GM20000 (cell line): ENCODE results near the gene POLR2H.

ENCODE experiments used
- DNase-seq: peaks from one replicate; pipeline ENCODE4 v3.0.0; 2012; ENCODE audit warnings: low spot score
- TF ChIP-seq, protein P1 (sequence below): IDR thresholded peaks from 2 replicates; pipeline ENCODE4 v1.5.1; 2012; ENCODE audit warnings: mild to moderate bottlenecking, control low read depth; ENCODE audit errors: extremely low read depth, missing control alignments

Gene POLR2H

DNA sequence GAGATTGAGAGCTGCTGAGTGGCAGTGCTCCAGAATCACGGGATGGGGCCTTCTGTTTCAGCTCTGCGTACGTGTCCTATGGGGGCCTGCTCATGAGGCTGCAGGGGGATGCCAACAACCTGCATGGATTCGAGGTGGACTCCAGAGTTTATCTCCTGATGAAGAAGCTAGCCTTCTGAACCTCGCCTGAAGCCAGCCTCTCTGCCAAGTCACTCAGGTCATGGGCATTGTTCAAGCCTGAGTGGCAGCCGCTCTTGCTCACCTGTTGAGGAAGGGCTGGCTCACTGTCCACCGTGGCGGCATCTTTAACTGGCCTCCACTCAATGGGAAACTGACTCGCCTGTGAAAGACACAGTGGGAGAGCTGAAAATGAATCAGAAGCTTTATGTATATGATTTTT is 6.6 kb downstream of the POLR2H start:
- TF ChIP-seq, protein P1, sequence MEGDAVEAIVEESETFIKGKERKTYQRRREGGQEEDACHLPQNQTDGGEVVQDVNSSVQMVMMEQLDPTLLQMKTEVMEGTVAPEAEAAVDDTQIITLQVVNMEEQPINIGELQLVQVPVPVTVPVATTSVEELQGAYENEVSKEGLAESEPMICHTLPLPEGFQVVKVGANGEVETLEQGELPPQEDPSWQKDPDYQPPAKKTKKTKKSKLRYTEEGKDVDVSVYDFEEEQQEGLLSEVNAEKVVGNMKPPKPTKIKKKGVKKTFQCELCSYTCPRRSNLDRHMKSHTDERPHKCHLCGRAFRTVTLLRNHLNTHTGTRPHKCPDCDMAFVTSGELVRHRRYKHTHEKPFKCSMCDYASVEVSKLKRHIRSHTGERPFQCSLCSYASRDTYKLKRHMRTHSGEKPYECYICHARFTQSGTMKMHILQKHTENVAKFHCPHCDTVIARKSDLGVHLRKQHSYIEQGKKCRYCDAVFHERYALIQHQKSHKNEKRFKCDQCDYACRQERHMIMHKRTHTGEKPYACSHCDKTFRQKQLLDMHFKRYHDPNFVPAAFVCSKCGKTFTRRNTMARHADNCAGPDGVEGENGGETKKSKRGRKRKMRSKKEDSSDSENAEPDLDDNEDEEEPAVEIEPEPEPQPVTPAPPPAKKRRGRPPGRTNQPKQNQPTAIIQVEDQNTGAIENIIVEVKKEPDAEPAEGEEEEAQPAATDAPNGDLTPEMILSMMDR, result no peak
- DNase-seq, result no peak

DNA sequence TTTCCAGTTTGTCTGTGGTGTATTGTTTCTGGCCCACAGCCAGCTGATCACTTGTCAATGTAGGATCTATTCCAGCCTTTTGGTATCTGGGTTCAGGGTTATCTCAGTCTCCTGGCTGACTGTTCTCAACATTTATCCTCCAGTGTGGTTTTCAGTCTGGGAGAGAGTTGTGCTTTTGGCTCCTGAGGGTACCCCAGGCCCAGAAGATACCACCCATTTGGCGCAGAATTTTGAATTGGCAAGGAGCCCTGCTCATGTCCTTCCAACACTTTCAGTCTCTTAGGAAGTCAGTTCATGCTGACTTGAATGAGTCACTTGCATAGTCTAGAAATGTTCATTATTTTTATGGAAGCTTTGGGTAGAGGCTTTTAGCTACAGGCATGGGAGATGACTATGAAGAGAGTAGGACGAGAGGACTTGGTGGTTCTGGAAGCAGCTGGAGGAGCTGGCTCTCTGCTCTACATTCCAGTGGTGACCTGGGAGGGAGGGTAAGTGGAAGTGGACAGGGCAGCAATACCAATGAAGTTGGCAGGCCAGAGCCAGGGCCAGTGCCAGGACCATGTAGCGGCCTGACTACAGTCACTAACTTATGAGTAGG is 7.2 kb downstream of the POLR2H start:
- no peak for DNase-seq
- TF ChIP-seq, protein P1, result no peak

DNA sequence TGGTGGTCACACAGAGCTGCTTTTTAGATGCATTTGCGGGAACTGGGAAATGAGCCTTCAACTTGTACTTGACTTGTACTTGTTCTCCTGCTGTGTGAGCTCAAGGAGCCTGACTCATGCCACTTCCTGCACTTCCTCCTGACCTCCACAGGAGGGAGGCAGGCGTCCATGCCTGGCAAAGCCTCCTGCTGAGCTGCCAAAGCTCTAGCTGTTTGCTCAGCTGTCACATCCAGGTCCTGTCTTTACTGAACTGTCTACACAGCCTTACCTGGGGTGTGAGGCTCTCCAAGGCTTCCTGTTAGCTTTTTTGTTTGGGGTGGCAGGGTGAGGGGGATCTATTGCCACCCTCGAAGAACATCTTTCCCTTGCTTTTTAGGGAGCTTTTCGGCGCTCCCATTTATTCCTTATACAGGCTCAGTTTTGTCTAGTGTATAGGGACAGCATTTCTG is 10.1 kb downstream of the POLR2H start:
- TF ChIP-seq, protein P1, result peak; percentile 70
- peak; percentile 80 for DNase-seq

DNA sequence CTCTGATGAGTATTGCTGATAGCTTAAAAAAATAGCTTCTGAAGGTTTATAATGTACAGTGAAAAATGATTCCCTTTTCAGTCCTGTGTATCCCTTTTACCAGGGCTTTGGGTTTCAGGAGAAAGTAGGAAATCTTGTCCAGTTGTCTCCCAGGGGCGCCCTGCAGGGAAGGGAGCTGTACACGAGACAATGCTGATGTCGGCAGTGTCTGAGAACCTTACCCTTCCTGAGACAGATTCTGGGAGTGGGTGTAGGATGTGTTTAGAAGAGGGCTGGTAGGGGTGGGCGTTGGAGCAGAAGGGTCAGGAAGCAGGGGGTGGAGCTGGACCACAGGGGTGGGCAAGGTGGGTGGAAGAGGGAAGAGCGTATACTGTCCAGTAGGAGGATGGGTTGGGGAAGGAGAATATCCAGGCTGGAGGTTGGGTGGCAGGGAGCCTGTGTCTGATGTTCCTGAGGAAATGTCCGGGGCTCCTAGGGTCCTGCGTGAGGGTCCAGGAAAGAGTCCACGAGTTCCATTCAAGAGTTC is 10.8 kb downstream of the POLR2H start:
- no peak for DNase-seq
- TF ChIP-seq, protein P1, result no peak

DNA sequence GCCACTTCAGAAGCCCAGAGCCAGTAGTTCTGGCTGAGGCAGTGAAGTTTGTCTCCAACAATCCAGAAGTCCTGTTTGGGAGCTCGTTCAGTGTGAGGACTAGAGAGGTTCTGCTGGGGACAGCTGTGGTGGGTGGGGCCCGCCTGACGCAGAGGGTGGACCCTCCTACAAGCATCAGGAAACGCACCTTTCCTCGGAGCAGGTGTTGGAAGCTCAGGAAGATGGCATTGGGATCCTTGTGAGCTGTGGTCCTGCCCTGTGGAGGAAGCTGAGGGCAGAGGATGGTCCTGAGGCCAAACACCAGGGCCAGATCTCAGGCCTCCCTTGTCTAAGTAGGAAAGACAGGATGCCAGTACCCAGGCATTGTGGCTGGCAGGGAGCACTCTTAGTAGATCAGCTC is 11.4 kb downstream of the POLR2H start:
- TF ChIP-seq, protein P1, result no peak
- no peak for DNase-seq

DNA sequence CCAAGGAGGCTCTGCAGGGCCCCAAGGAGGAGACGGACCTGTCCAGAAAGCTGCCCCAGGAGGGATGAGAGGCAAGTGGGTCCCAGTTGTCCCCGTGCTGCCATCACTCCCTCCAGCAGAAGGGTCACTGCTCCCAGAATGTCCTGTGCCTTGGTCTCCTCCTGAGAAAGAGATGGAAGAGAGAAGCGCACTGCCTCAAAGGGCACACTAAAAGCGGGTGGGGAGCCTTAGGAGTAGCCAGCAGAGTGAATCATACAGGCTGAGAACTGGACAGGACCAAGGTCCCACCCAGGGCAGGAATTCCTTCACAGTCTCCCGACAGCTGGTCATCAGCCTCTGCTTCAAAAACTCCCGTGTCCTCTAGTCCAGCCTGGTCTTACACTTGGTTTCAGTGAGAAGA is 11.9 kb downstream of the POLR2H start:
- DNase-seq, result no peak
- TF ChIP-seq, protein P1, result no peak

DNA sequence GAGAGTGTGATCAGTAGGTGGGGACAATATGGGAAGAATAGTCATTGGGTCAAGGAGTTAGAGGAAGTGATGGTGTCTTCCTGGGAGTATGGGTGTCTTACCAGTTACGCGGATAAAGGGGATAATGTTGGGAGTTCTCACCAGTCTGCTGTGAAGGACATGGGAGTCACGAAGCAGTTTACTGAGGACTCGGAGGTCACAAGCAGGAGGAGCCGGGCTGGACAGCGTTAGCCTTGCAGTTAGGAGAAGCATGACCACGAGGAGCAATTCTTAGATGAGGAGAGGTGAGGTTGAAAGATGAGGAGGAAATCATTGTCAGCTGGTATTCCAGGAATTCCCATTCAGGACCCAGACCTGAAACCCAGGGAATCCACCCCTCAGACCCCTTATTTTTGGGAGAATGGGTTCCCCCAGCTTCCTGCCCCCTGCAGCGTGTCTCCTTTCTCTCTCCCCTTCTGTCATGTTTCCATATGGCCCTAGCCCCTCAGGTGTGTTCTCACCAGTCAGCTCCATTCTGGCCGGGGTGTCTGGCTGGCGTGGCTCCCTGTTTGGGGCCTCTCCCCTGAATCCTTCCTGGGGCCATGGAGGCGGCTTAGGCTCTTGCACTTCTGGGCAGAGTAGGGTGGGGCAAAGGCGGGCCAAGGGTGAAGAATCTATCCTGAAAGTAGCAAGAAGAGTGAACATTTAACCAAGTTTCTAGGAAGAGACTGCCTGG is 14.4 kb downstream of the POLR2H start:
- DNase-seq, result no peak
- TF ChIP-seq, protein P1, result no peak
